HS-5 (cell line): ENCODE results near the gene CHID1.

Experiments used
- DNase-seq: peaks from one replicate; pipeline ENCODE4 v3.0.0-alpha.2; 2012; ENCODE audit warnings: low read depth

CHID1 gene

DNA sequence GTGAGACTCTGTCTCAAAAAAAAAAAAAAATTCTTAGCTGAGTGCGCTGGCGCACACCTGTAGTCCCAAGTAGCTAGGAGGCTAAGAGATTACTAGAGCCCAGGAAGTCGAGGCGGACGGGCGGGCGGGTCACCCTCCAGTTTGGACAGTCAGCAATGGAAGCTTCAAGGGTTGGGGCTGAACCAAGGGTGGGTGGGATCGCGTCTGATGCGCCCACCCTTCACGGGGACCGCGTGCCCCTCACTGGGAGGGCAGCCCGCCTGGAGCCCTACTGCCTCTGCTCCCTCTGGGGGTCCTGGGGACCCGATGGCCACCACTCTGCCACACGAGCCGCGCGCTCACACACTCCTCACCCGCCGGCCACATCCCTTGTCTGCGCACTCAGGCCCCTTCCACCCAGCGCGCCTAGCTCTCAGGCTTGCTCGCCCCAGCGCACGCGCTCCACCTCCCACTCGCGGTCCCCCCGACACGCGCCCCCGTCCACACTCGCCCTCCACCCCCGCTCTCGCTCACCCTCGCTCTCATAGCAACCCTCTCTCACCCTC, 494 bp downstream of the CHID1 start:
- DNase-seq = no peak

GRCh38 chr11:909406-909805, 1.2 kb downstream of the CHID1 start:
- no peak for DNase-seq

GRCh38 chr11:908273-908672, 2.3 kb downstream of the CHID1 start:
- no peak for DNase-seq

GRCh38 chr11:907668-908067, 2.9 kb downstream of the CHID1 start:
- DNase-seq = no peak

GRCh38 chr11:905952-906351, 4.7 kb downstream of the CHID1 start:
- DNase-seq = no peak

DNA sequence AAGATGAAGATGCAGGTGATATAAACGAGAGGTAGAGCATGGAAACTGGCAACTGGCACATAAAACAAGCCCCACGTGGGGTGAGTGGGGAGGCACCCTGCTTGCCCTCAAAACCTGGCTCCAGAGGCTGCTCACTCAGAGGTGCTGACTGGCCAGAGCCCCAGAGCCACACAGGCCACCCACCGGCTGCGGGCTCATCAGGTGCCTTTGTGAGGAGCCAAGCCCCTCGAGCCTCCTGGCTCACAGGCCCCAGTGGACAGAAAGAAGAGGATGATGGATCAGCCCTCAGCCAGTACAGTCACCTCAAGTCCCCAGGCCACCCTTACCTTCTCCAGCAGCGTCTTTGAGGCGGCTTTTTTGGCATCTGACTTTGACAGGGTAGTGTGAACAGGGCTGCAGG, 6.2 kb downstream of the CHID1 start:
- DNase-seq = no peak

DNA sequence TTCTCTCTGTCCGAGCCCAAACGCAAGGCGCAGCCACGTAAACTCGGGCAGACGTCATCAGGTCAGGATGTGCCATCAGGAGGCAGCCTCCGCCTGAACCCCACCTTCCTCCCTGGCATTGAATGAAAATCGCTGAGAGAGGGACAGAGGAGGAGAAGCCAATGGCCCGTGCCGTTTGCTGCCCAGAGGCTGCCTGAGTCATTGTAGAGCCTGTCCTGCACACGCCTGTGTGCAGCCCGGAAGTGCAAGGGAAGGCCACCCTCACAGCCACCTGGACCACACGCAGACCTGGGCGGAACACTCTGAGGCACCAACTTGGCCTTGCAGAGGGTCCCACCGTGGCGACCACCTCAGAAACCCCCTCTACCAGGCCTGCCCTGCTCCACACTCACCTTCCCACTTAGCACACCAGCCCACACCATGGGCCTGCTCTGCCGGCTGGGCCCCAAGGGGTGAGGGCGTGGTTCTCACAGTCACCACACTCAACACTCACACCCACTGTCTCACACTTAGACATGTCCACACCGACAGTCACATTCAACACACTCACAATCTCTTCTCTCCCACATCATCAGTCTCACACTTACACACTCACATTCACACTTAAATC, 9.1 kb downstream of the CHID1 start:
- DNase-seq = no peak

DNA sequence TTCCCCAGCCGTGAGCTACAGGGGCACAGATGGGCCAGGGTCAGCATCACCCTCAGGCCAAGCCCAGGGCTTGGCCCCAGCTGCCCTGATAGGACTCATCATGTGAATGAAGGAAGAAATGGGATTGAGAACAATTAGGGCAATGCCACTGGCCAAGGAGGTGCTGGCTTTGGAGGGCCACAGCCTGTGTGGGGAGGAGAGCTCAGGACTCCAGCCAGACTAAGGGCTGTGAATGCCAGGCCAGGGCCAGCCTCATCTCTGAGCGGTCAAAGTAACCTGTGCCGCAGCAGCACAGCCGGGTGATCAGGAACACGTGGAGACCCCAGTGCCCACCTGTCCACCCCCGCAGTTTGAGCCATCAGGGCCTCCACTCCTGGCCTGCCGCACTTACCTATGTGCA, 10.1 kb downstream of the CHID1 start:
- DNase-seq = no peak

DNA sequence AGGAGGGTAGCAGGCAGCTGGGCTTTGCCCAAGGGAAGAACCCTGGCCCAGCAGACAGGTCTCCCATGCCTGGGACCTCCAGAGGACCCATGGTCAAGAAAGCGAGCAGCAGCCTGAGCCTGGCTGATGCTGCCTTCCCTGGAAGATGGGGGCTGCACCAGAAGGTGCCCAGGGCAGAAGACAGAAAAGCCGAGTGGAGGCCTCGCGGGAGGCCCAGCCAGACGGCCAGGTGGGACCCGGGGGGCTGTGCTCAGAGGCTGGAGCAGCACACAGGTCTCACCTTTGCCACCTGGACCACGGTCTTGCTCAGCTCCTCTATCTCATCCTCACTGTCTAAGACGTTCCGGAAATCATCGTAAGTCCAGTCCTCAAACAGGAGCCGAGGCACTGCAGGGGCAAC, 10.9 kb downstream of the CHID1 start:
- DNase-seq = no peak

DNA sequence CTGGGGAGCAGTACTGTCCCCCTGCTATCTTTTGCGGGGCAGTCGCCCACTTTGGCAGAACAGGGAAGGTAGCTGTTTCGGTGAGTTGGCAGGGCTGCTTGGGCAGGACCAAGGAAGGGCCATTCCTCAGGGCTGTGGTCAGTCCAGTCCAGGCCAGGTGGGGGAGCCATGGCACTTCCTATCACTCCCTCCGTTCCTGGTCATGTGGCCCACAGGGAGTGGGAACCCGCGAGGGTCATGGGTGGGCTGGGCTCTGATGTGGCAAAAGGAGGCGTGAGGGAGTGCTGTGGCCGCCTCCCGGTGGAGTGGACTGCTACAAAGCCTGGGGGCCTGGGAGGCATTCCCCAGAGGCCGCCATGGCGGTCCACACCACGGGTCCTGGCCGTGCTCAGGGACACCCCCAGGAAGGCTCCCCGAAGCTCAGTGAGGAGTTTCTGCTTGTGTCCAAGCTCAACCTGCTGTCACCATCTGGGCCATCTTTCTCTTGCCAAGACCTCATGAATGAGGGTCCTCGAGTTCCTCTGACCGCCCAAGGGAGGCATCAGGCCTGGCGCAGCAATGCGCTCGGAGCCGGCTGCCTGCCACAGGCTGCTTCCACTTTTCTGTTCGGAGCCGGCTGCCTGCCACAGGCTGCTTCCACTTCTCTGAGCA, 11.9 kb downstream of the CHID1 start:
- DNase-seq = no peak

- no peak for DNase-seq
Observed at GRCh38 chr11:898143-898511, 12.5 kb downstream of the CHID1 start.

GRCh38 chr11:897253-898142, 13.1 kb downstream of the CHID1 start:
- no peak for DNase-seq

DNA sequence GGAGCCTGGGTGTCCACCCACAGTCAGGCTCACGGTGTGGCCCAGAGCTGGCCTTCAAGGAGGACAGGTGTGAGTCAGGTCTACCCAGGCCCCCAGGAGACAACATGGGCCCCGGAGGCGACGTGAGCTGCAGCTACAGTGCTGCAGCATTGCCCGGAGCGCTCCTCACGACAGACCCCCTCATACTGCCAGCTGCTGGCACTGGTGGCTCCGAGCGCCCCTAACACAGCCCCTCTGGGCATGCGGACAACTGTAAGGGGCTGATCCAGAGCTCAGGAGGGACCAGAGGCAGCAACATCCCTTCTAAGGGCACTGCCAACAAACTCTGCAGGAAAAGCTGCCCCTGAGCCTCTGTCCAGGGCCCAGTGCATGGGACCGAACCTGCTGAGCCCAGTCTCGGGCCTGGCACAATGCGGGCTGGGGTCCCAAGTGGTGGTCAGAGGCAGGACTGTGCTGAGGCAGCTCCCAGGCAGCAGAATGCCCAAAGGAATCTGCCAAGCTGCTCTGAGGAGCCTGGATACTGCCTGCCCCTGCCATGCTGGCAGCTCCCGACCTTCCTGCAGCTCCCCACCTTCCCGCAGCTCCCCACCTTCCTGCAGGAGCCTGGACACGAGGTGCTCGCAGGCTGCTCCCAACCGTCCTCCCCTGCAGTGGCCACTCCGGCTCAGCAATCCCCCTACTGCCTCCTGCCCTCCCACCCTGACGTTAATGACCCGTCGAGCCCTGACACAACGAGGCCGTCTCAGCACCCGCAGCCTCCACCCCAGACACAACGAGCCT, 15.1 kb downstream of the CHID1 start:
- no peak for DNase-seq

GRCh38 chr11:894575-895201, 15.9 kb downstream of the CHID1 start:
- no peak for DNase-seq

GRCh38 chr11:893008-893654, 17.5 kb downstream of the CHID1 start:
- no peak for DNase-seq

DNA sequence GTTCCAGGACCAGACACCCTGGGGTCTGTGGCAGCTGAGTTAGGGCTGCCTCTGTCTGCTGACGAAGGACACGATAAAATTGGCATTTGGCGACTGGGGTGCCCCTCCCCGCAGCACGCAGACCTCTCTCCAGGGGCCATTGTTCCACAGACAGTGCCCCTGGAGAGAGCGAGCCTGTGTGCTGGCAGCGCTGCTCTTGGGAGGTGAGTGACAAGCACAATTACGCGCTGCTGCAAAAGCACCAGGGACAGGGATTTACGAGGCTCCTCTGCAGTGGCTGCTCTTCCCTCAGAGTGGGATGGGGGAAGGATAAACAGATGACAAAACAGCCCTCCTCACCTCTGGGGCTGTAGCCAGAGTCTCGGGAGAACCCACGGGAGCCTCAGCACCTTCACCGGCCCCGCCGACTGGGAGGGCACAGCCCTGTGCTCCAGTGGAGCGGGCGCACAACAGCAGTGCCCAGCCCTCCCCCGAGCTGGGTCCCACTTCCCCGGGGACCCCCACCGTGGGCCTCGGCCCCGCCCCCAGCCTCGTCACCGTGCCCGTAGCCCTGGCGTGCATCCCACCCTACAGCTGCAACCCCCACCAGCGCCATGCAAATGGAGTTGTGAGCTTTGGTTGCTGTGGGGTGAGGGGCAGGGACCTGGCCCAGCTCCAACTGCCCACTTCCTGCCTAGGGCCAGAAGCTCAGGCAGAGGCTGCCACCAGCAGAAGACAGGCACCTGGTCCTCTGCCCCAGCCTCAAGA, 19.6 kb downstream of the CHID1 start:
- DNase-seq = no peak

DNA sequence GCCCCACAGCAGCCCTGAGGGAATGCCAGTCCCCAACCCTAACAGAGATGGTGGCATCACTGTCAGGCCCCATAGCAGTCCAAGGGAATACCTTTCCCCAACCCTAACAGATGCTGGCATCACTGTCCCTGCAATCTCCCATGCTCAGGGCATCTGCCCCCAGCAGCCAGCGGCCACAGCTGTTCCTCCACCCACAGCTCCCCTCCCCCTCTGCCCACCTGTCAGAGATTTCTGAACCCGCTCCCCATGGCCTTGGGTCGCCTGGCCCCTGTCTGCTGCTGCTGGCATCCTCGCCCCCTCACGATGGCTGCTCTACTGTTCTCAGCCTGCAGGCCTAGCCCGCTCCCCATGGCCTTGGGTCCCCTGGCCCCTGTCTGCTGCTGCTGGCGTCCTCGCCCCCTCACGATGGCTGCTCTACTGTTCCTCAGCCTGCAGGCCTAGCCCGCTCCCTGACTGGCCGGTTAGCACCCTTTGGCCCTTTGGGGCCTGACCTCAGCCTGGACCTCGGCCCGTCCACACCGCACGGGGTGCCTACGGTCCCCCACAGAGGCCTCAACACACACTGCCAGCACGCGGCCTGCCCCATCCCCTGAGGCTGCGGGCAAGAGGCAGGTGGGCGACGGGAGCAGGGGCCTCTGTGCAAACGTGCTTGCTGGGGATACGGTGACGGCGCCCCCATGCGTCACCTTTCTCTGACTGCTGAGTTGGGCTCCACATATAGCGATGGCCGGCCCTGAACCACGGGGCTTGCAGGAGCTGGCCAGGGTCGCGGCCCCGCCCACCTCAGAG, 20.7 kb downstream of the CHID1 start:
- DNase-seq = no peak

DNA sequence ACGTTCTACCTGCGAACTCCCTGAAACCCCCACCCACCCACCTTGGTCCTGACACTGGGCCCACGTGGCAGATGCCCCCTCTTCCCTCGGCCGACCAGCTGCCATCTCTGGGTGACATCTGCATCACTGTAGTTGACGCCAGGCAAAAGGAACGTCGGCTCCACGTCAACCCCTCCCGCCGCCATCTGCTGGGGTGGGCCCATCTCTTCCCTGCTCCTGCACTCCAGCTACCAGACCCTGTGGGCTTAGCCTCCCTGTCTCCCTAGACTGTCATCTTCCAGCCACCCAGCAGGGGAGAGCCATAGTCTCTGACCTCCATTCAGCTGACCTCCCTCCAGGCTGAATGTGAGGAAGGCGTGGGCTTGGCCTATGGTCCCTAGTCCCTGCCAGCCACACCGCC, 21.4 kb downstream of the CHID1 start:
- DNase-seq = no peak

DNA sequence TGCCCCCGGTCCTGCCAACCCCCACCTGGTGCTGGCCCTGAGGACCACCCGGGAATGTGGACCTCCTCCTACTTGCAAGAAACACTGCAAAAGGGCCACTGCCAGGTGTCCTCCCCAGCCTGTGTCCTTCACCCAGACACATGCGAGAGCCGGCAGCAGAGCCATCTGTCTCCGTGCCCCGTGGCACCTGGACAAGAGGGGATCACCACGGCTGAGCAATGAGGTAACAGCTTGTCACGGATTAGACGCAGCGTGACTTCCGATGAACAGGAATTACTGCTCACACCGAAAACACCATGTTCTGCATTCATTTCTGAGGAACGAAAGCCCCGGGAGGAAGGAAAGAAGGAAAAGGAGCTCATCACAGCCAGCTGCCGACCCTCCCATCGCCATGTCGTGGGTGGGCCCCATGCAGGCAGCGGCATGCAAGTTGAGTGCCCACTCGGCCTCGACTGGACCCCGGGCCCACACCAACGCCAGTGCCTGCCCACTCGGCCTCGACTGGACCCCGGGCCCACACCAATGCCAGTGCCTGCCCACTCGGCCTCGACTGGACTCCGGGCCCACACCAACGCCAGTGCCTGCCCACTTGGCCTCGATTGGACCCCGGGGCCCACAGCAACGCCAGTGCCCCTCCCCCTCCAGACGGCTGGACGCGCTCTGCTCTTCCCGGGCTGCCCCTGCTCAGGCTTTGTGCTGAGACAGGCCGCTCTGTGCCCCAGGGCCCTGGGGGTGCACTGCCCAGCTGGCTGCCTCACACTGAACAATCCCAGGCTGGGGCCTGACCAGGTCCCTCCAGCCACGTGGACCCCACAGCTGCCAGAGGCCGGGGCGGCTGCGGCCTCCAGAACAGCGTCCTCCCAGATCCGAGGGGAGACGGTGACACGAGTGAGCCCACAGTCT, 22.0 kb downstream of the CHID1 start:
- DNase-seq = no peak
